NCI-H128 (cell line): ENCODE data around the gene CLIC1.
A peak's percentile ranks its signal among the peaks of the same experiment; 100 is the strongest.

Source experiments
- DNase-seq: peaks from one replicate; lab custom pipeline; 2025; ENCODE audit not compliant: unreplicated experiment; lab: John Stamatoyannopoulos, UW

The CLIC1 gene

DNA sequence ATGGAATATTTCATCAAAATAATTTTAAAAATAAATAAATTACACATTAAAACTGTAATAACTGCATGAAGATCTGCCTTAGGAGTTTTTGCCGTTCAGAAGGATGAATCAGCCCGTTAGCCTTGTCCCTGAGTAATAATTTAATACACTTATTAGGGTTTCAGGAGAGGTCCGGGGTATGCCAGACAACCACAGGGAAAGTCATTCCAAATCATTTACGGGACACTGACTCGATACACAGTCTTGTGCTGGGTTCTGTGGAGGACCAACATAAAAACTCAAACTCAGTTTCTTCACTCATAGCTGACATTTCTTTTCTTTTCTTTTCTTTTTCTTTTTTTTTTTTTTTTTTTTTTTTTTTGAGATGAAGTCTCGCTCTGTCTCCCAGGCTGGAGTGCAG, 30.4 kb downstream of the CLIC1 start:
- DNase-seq, result no peak

- peak; percentile 89 for DNase-seq
Observed at GRCh38 chr6:31702819-31703716, 33.3 kb downstream of the CLIC1 start, which contains the start of gene ABHD16A. TSS of gene ABHD16A (minus strand) at chr6:31703324. CDS start at chr6:31703281, 43 bp downstream.

- DNase-seq, result no peak
Observed at GRCh38 chr6:31702405-31702818, 33.9 kb downstream of the CLIC1 start.

DNA sequence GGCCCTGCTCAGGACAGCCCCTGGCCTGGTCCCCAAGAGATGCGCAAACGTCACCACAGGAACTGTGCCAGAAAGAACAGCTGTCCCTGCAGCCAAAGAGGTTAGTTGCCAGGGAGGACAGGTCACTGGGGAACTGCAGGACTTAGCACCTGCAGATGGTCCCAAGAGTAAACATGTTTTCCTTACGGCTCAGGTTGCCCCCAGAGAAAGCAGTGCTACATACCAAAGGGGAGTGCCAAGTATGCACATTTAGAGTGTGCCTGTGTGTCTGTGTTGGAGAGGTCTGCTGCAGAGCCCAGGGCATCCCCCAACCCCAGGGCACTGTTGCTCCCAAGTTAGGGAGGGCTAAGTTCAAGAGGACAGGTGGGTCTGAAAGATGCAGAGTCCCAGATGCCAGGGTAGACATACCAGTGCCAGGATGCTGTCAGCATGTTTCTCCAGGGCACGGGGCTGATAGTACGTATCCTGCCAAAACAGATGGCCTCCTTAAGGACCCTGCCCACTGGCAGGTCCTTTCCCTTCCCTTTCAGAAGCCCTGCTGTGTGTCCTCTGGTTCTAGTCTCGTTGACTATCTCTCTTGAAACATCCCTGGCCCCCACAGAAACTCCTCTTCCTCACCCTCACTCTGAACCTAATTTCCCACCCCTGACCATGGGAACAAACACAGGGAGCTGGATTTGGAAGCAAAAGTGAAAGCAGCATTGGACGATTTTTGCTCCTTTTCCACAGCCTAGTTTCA, 34.5 kb downstream of the CLIC1 start:
- no peak for DNase-seq

DNA sequence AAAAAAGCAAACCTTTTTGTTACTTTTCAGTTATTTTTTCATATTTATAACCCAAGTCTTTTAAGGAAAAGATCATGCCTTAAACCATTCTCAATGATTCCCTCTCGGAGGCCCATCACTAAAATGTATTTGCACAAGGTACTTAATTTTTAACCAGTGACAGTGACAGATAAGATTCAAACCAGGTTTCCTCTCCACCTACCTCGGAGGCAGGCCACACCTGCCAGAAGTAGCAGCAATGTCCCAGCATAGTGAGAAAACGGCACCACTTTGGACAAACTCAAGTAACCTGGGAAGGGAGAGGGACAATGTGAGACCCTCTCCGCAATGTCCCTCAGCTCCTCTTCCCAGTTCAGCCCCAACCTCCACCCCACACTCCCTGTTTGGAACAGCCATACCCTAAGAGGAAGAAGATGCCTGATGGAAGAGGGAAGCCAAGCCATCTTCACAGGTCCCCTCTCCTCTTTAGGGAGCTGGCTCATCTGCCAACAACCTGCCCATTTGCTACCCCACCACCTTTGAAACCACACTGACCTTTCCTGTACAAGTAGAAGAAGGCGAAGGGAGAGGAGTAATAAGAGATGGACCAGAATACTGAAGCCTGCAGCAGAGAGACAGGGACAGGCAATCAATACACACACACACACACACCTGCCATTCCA, 35.5 kb downstream of the CLIC1 start:
- no peak for DNase-seq

- no peak for DNase-seq
Observed at GRCh38 chr6:31697555-31697954, 38.8 kb downstream of the CLIC1 start.

GRCh38 chr6:31693535-31693934, 42.8 kb downstream of the CLIC1 start:
- DNase-seq, result no peak

DNA sequence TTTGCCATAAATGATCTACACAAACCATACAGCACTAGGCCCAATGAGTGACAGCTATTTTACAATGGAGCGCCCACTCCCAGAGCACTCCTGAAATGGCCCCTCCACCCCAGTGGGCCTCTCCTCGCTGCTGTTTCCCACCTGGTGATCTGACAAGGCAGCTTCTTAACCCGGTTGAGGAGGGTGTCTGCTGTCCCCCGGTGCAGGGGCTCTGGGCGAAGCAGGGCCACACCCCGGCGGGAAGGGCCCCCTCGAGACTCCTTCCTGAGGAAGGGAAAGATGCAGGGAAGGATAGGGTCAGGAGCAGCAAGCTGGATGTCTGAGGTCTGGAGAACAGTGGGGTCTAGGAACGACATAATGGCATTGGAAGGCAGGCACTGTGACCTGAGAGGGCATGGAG, 43.4 kb downstream of the CLIC1 start:
- no peak for DNase-seq

- no peak for DNase-seq
Observed at GRCh38 chr6:31692353-31692752, 44.0 kb downstream of the CLIC1 start.

- DNase-seq, result no peak
Observed at GRCh38 chr6:31691564-31692108, 44.7 kb downstream of the CLIC1 start.

- no peak for DNase-seq
Observed at GRCh38 chr6:31691078-31691463, 45.3 kb downstream of the CLIC1 start.

DNA sequence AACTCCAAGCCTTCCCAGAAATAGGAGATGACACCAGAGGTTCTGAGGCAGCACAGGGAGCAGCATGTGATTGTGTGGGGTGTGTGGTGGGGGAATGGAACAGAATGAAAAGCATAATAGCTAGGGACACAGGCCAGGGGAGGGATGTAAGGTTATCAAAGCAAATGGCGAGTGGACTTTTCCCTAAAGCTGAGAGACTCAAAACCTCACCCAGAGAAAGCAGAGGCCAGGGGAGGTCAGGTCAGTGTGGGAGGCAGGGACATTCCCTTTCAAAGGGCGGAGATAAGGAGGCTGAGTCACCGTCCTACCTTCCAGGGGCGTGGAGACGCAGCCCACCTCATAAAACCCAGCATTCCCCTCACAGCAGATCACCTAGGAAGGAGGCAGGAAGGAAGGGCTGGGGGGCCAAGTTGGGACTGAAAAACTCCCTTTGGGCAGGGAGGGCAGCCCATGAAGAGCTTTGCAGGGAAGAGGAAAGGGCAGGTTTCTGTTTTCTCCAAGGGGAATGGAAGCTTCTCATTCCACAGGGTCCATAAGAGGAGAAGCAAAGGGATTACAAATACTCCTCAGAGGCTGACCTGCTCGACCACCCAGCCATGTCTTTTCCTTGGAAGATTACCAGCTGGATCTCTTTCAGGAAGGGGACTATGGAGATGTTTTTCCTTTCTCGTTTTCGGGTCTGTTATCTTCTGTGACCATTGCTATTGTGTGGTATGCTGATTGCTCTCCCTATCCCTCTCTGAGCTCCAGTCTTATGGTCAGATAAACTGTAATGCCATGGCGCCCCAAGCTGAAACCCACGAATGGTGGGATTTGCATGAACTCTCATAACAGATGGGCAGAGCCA, 45.9 kb downstream of the CLIC1 start:
- DNase-seq, result no peak

DNA sequence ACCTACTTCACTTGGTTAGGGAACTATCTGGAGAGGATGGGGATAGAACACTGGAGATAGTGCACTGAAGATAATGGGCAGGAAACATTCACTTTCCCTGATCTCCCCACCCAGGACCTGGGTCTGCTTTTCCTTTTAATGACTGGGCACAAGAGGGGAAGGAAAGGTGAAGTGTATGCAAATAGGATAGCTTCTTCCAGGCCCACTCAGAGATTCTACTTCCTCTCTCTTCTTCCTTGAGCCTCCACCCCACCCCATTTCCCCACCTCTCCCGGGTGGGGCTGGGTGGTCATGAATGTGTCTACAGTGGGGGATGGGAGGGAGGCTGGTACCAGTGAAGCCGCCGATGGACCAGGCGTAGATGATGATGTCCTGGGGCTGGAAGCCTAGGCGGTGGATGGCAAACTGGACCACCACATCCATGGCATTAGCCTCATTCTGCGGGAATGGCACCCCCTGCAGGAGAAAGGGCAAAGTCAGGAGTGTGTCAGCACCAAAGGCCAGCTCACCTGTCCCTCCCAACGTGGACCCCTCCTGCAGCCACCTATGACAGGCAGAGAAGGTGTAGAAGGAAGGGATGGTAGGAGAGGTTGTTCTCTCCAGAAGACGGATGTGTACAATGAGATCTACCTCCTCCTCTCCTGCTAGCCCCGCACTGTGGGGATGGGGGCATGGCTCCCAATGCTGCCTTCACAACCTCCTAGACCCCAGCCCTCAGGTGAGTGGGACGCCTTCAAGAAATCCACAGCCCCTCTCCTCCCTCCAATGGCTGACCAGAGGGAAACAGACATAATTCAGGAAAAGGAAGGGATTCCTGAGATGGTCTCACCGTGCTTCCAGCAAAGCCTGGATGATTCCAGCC, 46.9 kb downstream of the CLIC1 start:
- no peak for DNase-seq

GRCh38 chr6:31687860-31688693, 48.3 kb downstream of the CLIC1 start:
- DNase-seq, result no peak

DNA sequence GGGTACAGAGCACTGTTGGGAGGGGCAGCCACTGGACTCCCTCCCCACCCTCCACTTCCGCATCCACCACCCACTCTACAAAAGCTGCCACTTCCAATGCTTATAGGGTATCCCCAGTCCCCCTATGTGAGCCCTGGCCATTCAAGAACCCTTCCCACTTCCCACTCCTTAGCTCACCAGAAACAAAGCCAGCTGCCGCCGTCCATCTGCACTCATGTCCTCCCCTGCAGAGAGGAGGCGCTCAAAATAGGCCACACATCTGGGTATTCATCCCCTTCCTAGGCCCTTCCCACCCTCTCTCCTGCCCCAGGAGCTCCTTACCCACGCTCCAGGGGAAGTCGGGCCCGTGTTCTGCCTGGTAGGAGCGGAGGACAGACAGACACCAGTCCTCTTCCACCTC, 49.0 kb downstream of the CLIC1 start:
- DNase-seq, result no peak

GRCh38 chr6:31686483-31686882, 49.8 kb downstream of the CLIC1 start:
- no peak for DNase-seq

DNA sequence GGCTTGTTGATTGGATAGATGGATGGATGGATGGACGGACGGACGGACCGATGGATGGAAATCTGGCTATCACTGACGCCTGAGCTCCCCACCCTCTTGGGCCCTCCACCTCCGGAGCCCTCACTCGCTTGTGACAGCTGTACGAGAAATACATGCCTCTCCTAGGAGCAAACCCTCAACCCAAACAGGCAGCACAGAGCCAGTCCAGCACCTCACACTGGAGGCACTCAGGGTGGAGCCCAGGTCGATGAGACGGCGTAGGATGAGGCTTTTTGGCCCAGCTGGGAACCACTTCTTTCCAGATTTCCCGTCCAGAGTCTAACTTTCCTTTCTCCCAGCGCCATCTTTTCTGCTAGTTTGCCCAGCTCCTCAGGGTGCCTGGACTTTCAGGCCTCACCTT, 52.7 kb downstream of the CLIC1 start:
- no peak for DNase-seq

DNA sequence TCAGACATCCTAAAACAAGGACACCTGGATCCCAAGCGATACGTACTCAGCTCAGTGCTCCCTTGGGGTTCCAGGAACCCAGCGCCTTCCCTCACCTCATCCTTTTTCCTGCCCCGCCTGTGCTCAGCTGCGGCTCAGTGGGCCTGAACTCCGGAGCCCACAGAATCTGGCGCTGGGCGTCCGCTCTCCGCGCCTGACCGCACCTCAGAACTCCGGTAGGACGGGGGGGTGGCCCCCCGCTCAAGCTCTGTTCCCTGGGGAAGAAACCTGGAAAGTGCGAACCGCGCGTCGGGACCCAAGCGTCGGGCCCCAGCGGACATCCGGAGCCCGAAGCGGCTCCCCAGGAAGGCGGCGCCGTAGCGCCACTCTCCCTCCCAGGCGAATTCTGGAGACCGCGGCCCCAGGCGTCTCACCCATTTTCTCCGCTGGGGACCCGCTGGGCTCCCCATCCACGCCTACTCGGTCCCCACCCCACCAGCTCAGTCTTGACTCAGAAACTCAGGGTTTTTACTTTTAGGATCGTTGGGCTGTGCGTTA, 55.1 kb downstream of the CLIC1 start:
- no peak for DNase-seq
